Pericardium fibroblast (primary cell): Measurements from ENCODE around the gene PDZRN4. TPM values are rescaled to one million over a fixed set of nuclear protein-coding genes. Genes with fewer than 3 reads are reported as not detected.

ENCODE experiments used
- total RNA-seq: library from RNA; depleted of rRNA; stranded (reverse); fragments of >200 nt; gene quantifications from 2 replicates; pipeline ENCODE4 v1.2.3, GENCODE V29; 2015

The PDZRN4 gene
- not detected in 2 replicates for total RNA-seq

GRCh38 chr12:41188058-41188840 lies at the start of gene PDZRN4:
PDZRN4 (plus strand) TSS chr12:41188320.

